Right atrium auricular region (tissue), 2 donors: ENCODE results near the gene LRRC10. TPM values are rescaled to one million over a fixed set of nuclear protein-coding genes. Genes with fewer than 3 reads are reported as not detected.
A peak's percentile ranks its signal among the peaks of the same experiment; 100 is the strongest.

ENCODE experiments used
- DNase-seq: peaks from one replicate; pipeline ENCODE4 v3.0.0-alpha.2; 2019; ENCODE audit warnings: low spot score
- H3K27ac ChIP-seq, 2 donors: fragments of 200-600 bp; sonication (generic); 1 replicate in 1 of 2; 2 replicates in 1 of 2; pipeline ENCODE4 v1.5.1; 2016 to 2019
- H3K27me3 ChIP-seq, 2 donors: fragments of 200-600 bp; sonication (generic); one replicate each; pipeline versions ENCODE4 v1.5.1 to v1.6.0; 2017 to 2019
- H3K36me3 ChIP-seq: fragments of 200-600 bp; sonication (generic); one replicate; pipeline ENCODE4 v1.5.1; 2016
- H3K4me1 ChIP-seq, 2 donors: fragments of 200-600 bp; sonication (generic); one replicate each; pipeline versions ENCODE4 v1.5.1 to v1.6.0; 2017 to 2019
- H3K4me3 ChIP-seq, 2 donors: fragments of 200-600 bp; sonication (generic); 1 replicate in 1 of 2; 2 replicates in 1 of 2; pipeline ENCODE4 v1.5.1; 2017 to 2019; ENCODE audit warnings: mild to moderate bottlenecking in 1 of 2, moderate library complexity in 1 of 2
- H3K9me3 ChIP-seq, 2 donors: fragments of 200-600 bp; sonication (generic); one replicate each; pipeline ENCODE4 v1.5.1; 2019
- CTCF ChIP-seq, 2 donors: fragments of 200-600 bp; sonication (generic); IDR thresholded peaks; one replicate each; pipeline ENCODE4 v1.5.1; 2019; ENCODE audit warnings: antibody characterized with exemption in 2 of 2
- total RNA-seq, 2 donors: library from RNA; depleted of rRNA; stranded (reverse); fragments of >200 nt; gene quantifications; one replicate each; pipeline ENCODE4 v1.1.0, GENCODE V29; 2016

Gene LRRC10
- total RNA-seq, 2 donors from 2014 or later = 3.1 to 32.4 TPM

GRCh38 chr12:69627501-69627900 lies 16.8 kb upstream of the LRRC10 start:
- Histone ChIP-seq H3K27ac (no peak overlapping the region), H3K36me3 (no peaks in the 10 kb centered on the region), H3K9me3 (no peaks in the 10 kb centered on the region), H3K27me3 (no peaks in the 10 kb centered on the region), H3K4me3 (no peak overlapping the region), H3K4me1 (peaks cover 0 to 4% of the 10 kb centered on the region in 2 donors)
- no peak for TF ChIP-seq CTCF (IDR thresholded peaks at IDR 0.05)
- DNase-seq = no peak

GRCh38 chr12:69623970-69624369 lies 13.3 kb upstream of the LRRC10 start:
- Histone ChIP-seq H3K27ac (peak overlapping the region; percentile 55 to 70), H3K4me3 (no peak overlapping the region), H3K9me3 (no peaks in the 10 kb centered on the region), H3K36me3 (no peaks in the 10 kb centered on the region), H3K4me1 (peaks cover 0 to 9% of the 10 kb centered on the region in 2 donors), H3K27me3 (no peaks in the 10 kb centered on the region)
- TF ChIP-seq CTCF (IDR thresholded peaks at IDR 0.05) = no peak
- DNase-seq = no peak

GRCh38 chr12:69621551-69621950 lies 10.8 kb upstream of the LRRC10 start:
- no peaks in the 10 kb centered on the region for H3K9me3 ChIP-seq
- H3K27ac ChIP-seq = no peak overlapping the region
- H3K4me3 ChIP-seq = no peak overlapping the region
- H3K4me1 ChIP-seq = peaks cover 0 to 9% of the 10 kb centered on the region in 2 donors
- H3K27me3 ChIP-seq = no peaks in the 10 kb centered on the region
- H3K36me3 ChIP-seq = no peaks in the 10 kb centered on the region
- no peak for DNase-seq
- no peak for TF ChIP-seq CTCF (IDR thresholded peaks at IDR 0.05)

GRCh38 chr12:69620921-69621320 lies 10.2 kb upstream of the LRRC10 start:
- Histone ChIP-seq H3K27me3 (no peaks in the 10 kb centered on the region), H3K36me3 (no peaks in the 10 kb centered on the region), H3K4me1 (peaks cover 0 to 9% of the 10 kb centered on the region in 2 donors), H3K27ac (no peak overlapping the region), H3K9me3 (no peaks in the 10 kb centered on the region), H3K4me3 (no peak overlapping the region)
- no peak for TF ChIP-seq CTCF (IDR thresholded peaks at IDR 0.05)
- DNase-seq = no peak

GRCh38 chr12:69620077-69620476 lies 9.4 kb upstream of the LRRC10 start:
- H3K4me3 ChIP-seq = no peak overlapping the region
- no peaks in the 10 kb centered on the region for H3K36me3 ChIP-seq
- peaks cover 0 to 9% of the 10 kb centered on the region in 2 donors for H3K4me1 ChIP-seq
- DNase-seq = no peak
- no peaks in the 10 kb centered on the region for H3K9me3 ChIP-seq
- no peak for TF ChIP-seq CTCF (IDR thresholded peaks at IDR 0.05)
- H3K27me3 ChIP-seq = no peaks in the 10 kb centered on the region
- peak overlapping the region; percentile 32 to 35 for H3K27ac ChIP-seq

GRCh38 chr12:69619050-69619449 lies 8.3 kb upstream of the LRRC10 start:
- no peak for TF ChIP-seq CTCF (IDR thresholded peaks at IDR 0.05)
- Histone ChIP-seq H3K9me3 (no peaks in the 10 kb centered on the region), H3K4me3 (no peak overlapping the region), H3K27ac (no peak overlapping the region), H3K27me3 (no peaks in the 10 kb centered on the region), H3K36me3 (no peaks in the 10 kb centered on the region), H3K4me1 (peaks cover 0 to 9% of the 10 kb centered on the region in 2 donors)
- DNase-seq = no peak
